HUES64 (cell line): Measurements from ENCODE around the gene FMO3. TPM values are rescaled to one million over a fixed set of nuclear protein-coding genes. Genes with fewer than 3 reads are reported as not detected.

Experiments
- H3K27ac ChIP-seq: 2 replicates; pipeline ENCODE4 v1.7.0; 2013; ENCODE audit warnings: low read depth, low read length, inconsistent platforms
- H3K27me3 ChIP-seq: 2 replicates; pipeline ENCODE4 v1.6.1; 2013; ENCODE audit warnings: mild to moderate bottlenecking, low read length; ENCODE audit not compliant: insufficient read depth
- H3K36me3 ChIP-seq: 2 replicates; pipeline ENCODE4 v1.6.1; 2013; ENCODE audit warnings: mild to moderate bottlenecking, low read length; ENCODE audit not compliant: insufficient read depth
- H3K4me1 ChIP-seq: 2 replicates; pipeline ENCODE4 v1.6.1; 2013; ENCODE audit warnings: mild to moderate bottlenecking, low read length, moderate library complexity; ENCODE audit not compliant: insufficient read depth
- H3K4me3 ChIP-seq: 2 replicates; pipeline ENCODE4 v1.5.1; 2013; ENCODE audit warnings: mild to moderate bottlenecking, low read length, moderate library complexity
- H3K9ac ChIP-seq: 2 replicates; pipeline ENCODE4 v1.6.1; 2013; ENCODE audit warnings: mild to moderate bottlenecking, low read depth, low read length
- H3K9me3 ChIP-seq: 2 replicates; pipeline ENCODE4 v1.6.1; 2013; ENCODE audit warnings: low read depth, low read length; ENCODE audit not compliant: insufficient read depth
- WGBS: fragments of 150-250, 120-280 bp; methylation state at CpG from one replicate; pipeline ENCODE4 v1.1.7; 2013; ENCODE audit warnings: missing lambda C conversion rate; 5-methylcytosine and 5-hydroxymethylcytosine counted together
- polyA plus RNA-seq, 2 experiments: library from polyadenylated mRNA; stranded (reverse); fragments of 50-300 nt; gene quantifications; one replicate each; pipeline ENCODE4 v1.2.3, GENCODE V29; 2013

The FMO3 gene
- not detected for polyA plus RNA-seq (2013, experiment 1 of 2)
- not detected for polyA plus RNA-seq (2013, experiment 2 of 2)

DNA sequence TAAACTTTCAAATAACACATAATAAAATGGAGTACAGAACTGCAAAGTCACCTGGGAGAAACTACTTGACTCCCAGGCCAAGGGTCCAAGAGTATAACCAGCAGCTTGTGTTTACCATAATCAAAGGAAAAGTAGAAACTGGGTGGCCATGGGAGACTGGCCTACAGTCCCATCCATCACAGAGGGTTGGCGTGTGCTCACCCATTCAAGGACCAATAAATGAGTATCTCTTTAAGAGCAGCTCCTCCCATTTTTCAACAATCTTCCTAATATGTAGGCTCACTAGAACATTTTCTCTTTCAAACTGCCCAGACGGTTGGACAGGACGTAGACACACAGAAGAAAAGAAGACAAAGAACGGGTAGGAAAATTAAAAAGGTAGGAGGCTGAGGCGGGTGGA lies at the start of gene FMO3:
FMO3 (plus strand) TSS at position 302 of the 400 bp plus-strand sequence. CDS start 1,754 bp downstream, outside the sequence.
- Histone ChIP-seq H3K4me1 (no peaks in the 10 kb centered on the region), H3K36me3 (no peaks in the 10 kb centered on the region), H3K9ac (no peak within 1 kb of the TSS), H3K9me3 (no peaks in the 10 kb centered on the region), H3K27me3 (no peaks in the 10 kb centered on the region), H3K27ac (no peak within 1 kb of the TSS), H3K4me3 (no peak within 1 kb of the TSS)
- 94% methylated on average over 5 of the region's 5 CpGs for WGBS

DNA sequence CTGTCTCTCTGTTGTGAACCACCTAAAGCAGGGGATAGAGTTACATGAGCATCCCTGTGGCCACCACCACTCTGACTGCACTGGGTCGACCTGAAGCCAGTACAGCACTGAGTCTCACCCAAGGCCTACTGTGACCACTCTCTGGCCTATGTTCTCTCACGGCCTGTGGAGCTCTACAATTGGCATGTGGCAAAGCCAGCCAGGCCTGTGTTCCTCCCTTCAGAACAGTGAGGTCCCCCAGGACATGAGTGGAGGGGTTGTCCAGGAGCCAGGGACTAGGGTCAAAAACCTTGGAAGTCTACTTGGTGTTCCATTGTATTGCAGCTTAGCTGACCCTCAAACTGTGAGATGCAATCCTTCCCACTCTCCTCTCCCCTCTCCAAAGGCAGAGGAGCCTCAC lies 42.7 kb upstream of the FMO3 start:
- Histone ChIP-seq H3K36me3 (no peaks in the 10 kb centered on the region), H3K9ac (no peak overlapping the region)
- WGBS, result 92% methylated on average over 2 of the region's 2 CpGs

DNA sequence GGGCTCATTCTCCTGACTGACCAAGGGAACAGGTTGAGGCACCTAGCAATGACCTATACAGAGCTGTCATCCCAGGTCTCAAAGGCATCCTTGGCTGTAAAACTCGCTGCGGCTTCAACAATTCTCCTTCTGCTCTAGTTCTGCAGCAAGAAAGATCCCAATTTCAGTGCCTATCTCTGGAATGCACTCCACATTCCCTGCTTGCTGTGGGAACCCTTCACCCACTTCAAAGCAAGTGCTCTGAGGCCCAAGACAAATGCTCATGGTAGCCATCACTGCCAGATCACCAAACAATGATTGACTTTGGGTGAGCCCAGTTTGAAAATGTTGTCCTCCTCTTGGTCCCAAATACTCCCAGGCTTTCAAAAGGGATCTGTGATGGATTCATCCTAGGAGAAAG lies 37.7 kb upstream of the FMO3 start:
- 92% methylated on average over 2 of the region's 2 CpGs for WGBS
- no peaks in the 10 kb centered on the region for H3K36me3 ChIP-seq
- no peaks in the 10 kb centered on the region for H3K9me3 ChIP-seq
- H3K9ac ChIP-seq, result no peak overlapping the region
- no peaks in the 10 kb centered on the region for H3K4me1 ChIP-seq
- no peaks in the 10 kb centered on the region for H3K27me3 ChIP-seq
- H3K27ac ChIP-seq, result no peak overlapping the region
- H3K4me3 ChIP-seq, result no peak overlapping the region

More for the DNA sequence above, 42.7 kb upstream of the FMO3 start:
- H3K9me3 ChIP-seq, result no peaks in the 10 kb centered on the region
- H3K4me3 ChIP-seq, result no peak overlapping the region
- no peak overlapping the region for H3K27ac ChIP-seq
- no peaks in the 10 kb centered on the region for H3K4me1 ChIP-seq
- no peaks in the 10 kb centered on the region for H3K27me3 ChIP-seq

DNA sequence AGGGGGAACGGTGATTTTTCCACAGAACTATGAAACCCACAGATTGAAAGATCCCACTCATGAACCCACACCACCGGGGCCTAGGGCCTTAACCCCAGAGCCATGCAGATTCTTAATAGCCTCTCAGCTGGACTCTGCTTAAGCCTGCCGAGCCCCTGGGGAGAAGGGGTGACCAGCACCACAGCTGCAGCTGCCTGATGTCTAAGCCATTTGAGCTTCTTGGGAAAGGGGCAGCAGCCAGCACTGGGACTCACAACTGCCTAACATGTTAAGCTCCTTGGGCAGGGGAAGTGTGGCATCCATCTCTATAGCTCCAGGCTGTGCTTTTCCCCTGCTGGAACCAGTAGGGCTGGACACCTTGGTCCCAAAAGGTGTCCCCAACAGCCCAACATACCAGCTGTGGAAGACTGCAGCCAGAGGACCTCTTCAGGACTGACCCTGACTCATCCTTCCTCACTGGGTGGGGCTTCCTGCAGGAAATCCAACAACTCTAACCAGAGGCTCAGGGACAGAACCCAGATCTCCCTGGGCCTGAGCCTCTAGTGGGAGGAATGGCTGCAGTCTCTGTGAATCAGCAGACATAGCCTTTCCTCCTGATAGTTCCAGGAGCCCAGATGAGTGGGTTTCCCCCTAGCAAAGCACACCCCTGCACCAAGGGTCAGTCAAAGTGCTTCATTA lies 34.6 kb upstream of the FMO3 start:
- 96% methylated on average over 3 of the region's 3 CpGs for WGBS
- no peak overlapping the region for H3K4me3 ChIP-seq
- H3K27ac ChIP-seq, result no peak overlapping the region
- no peaks in the 10 kb centered on the region for H3K36me3 ChIP-seq
- no peaks in the 10 kb centered on the region for H3K4me1 ChIP-seq
- no peaks in the 10 kb centered on the region for H3K9me3 ChIP-seq
- H3K9ac ChIP-seq, result no peak overlapping the region
- H3K27me3 ChIP-seq, result no peaks in the 10 kb centered on the region

DNA sequence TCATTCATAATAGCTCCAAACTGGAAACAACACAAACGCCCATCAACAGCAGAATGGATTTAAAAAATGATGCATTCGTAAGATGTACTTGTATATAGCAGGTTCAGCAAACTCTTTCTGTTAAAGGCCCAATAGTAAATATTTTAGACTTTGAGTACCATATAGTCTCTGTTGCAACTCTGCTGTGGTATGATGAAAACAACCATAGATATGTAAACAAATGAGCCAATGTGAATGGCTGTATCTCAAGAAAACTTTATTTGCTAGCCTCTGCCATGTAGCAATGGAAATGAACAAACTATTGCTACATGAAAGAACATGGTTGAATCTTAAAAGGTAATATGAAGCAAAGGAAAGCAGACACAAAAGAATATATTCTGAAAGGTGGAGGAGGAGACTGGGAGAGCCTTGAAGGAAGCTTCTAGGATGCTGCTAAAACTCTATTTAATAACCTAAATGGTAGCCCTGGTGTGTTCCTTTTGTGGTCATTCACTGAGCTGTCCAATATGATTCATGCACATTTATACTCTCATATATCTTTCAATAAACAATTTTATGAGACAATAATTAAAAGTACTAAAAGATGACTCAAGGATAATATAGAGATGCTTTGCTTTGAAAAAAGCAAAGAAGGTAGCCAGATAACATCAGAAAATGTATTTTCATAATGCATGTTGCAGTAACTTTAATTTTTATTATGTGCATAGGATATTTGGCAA lies 29.1 kb upstream of the FMO3 start:
- Histone ChIP-seq H3K4me1 (no peaks in the 10 kb centered on the region), H3K27ac (no peak overlapping the region), H3K36me3 (no peaks in the 10 kb centered on the region), H3K27me3 (no peaks in the 10 kb centered on the region), H3K4me3 (no peak overlapping the region), H3K9me3 (no peaks in the 10 kb centered on the region), H3K9ac (no peak overlapping the region)
- WGBS, result 90% methylated on average over 2 of the region's 2 CpGs

DNA sequence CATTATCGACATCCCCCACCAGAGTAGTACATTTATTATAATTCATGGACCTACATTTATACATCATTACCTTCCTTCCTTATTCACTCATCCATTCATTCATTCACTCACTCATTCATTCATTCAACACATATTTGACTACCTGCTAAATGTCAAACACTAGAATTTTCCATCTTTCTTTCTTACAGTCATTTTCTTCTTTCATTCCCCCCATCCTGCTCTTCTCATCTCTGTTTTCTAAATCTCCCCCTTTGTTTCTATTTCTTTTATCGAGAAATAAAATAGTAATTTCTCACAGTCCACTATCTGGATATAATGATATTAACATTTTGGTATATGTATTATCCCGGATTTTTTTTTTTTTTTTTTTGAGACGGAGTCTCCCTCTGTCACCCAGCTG lies 27.8 kb upstream of the FMO3 start:
- H3K27me3 ChIP-seq, result no peaks in the 10 kb centered on the region
- no peaks in the 10 kb centered on the region for H3K36me3 ChIP-seq
- H3K9me3 ChIP-seq, result no peaks in the 10 kb centered on the region
- no peak overlapping the region for H3K27ac ChIP-seq
- 96% methylated on average over 2 of the region's 4 CpGs for WGBS
- no peaks in the 10 kb centered on the region for H3K4me1 ChIP-seq
- no peak overlapping the region for H3K4me3 ChIP-seq
- no peak overlapping the region for H3K9ac ChIP-seq

DNA sequence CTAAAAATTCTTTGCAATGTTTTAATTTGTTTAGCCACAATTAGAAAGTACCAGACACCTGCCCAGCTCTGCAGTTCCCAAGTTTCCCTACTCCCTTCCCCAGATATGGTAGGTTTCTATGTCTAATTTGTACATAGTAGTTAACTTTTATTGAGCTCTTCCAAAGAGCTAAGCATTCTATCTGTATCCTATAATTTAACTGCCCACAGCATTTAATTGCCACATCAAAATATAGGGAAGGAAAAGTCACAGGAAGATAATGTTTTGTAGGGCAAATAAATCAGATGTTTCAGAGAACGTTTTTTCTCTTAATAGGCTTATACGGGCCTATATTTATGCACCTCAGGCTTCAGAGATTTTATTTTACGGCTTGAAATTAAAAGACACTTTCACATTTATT lies 15.7 kb upstream of the FMO3 start:
- no peaks in the 10 kb centered on the region for H3K36me3 ChIP-seq
- H3K4me3 ChIP-seq, result no peak overlapping the region
- no peak overlapping the region for H3K27ac ChIP-seq
- 92% methylated on average over 3 of the region's 3 CpGs for WGBS
- no peaks in the 10 kb centered on the region for H3K27me3 ChIP-seq
- H3K4me1 ChIP-seq, result no peaks in the 10 kb centered on the region
- H3K9ac ChIP-seq, result no peak overlapping the region
- H3K9me3 ChIP-seq, result no peaks in the 10 kb centered on the region

DNA sequence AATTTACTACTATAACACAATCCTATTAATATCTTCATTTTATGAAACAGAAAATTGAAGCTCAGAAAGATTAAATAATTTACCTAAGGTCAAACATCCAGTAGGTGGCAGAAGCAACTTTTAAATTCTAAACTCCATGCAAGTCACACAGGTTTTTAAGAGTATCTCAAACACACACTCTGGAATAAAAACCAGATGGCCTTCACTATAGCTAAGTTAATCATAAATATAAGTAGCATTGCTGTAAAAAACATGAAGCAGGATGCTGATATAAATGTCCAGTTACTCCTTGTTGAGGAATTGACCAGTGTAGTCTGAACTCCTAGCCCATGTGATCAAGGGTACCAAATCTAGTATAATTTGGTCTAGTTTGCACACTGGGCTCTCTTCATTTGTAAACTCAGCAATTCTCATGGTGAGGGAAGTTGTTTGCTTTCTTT lies 9.4 kb upstream of the FMO3 start:
- Histone ChIP-seq H3K27ac (no peak overlapping the region), H3K4me1 (no peaks in the 10 kb centered on the region), H3K36me3 (no peaks in the 10 kb centered on the region), H3K4me3 (no peak overlapping the region), H3K9ac (no peak overlapping the region), H3K27me3 (no peaks in the 10 kb centered on the region), H3K9me3 (no peaks in the 10 kb centered on the region)

DNA sequence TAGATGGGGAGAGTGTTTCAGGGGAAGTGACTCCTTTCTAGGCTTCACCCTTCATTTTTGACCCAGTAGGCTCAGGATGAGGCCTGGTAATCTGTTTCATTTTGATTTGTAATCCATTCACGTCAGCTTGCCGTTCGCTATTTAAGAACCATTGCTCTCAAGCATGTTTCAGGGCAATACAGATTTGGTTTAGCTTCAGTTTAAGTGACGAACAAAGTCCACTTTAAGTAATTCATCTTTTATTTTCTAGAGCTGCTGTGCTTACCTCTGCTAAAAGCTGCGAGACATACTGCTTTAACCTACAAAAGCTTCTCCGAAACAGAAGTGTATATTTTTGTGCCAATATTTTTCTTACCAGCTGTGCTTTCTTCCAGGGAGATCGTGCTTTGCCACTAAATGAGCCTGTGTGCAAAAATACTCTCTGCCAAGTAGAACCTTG lies 8.9 kb upstream of the FMO3 start:
- no peaks in the 10 kb centered on the region for H3K27me3 ChIP-seq
- 95% methylated on average over 7 of the region's 7 CpGs for WGBS
- no peak overlapping the region for H3K4me3 ChIP-seq
- H3K9me3 ChIP-seq, result no peaks in the 10 kb centered on the region
- H3K4me1 ChIP-seq, result no peaks in the 10 kb centered on the region
- no peak overlapping the region for H3K9ac ChIP-seq
- H3K36me3 ChIP-seq, result no peaks in the 10 kb centered on the region
- H3K27ac ChIP-seq, result no peak overlapping the region

DNA sequence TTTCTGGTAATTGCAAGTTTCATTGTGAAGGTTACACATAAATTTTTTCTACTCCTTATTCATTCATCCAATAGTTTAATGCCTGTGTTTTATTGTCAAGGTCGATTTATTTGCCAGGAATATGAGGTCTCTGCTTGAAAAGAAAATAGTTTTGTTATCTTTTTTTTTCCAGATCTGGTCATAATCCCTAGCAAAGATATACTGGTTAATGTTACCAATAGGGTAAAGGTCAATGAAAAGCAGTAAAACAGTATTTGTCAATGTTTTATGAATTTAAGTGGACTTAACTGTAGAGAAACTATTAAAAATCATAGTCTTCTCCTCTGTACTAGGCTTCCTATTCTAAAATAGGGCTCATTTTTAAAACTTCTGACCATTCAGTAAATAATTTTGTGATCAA lies 8.1 kb upstream of the FMO3 start:
- Histone ChIP-seq H3K9me3 (no peaks in the 10 kb centered on the region), H3K4me1 (no peaks in the 10 kb centered on the region), H3K27me3 (no peaks in the 10 kb centered on the region), H3K4me3 (no peak overlapping the region), H3K27ac (no peak overlapping the region), H3K36me3 (no peaks in the 10 kb centered on the region), H3K9ac (no peak overlapping the region)
- WGBS, result 82% methylated on average over 1 of the region's 1 CpG

DNA sequence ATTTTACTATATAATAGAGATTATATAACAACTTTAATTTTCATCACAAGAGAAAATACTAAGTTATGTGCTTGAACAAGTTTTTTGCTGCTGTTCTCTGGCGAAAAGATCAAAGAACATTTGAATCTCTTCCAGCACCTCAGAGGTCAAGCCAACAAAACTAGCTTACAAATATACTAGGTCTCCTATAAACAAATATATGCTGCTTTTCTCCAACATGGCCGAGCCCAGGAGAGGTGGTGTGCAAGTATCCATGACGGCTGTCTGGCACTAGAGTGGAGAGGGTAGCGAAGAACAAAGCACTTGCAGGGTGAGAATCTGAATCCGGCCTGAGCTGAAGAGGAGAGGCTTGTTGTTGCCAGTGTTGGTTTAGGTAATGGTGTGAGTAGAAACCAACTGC lies 7.5 kb upstream of the FMO3 start:
- 93% methylated on average over 5 of the region's 5 CpGs for WGBS

More for the DNA sequence above, 7.5 kb upstream of the FMO3 start:
- H3K36me3 ChIP-seq, result no peaks in the 10 kb centered on the region
- H3K9me3 ChIP-seq, result no peaks in the 10 kb centered on the region
- no peaks in the 10 kb centered on the region for H3K4me1 ChIP-seq
- no peaks in the 10 kb centered on the region for H3K27me3 ChIP-seq
- H3K4me3 ChIP-seq, result no peak overlapping the region
- H3K9ac ChIP-seq, result no peak overlapping the region
- H3K27ac ChIP-seq, result no peak overlapping the region
